Small intestine (tissue), 7 donors: ENCODE results near the gene KRTDAP. TPM values are rescaled to one million over a fixed set of nuclear protein-coding genes. Genes with fewer than 3 reads are reported as not detected.
A peak's percentile ranks its signal among the peaks of the same experiment; 100 is the strongest.

Experiments
- DNase-seq, 2 donors: peaks; one replicate each; pipeline versions ENCODE4 v3.0.0 to v3.0.0-alpha.2; 2013
- FAIRE-seq: peaks from 2 replicates; lab custom pipeline; 2012; peaks lifted over from hg19 to GRCh38; lab: Jason Lieb, UNC
- H3K27ac ChIP-seq, 3 donors: one replicate each; pipeline ENCODE4 v1.5.1; 2013; ENCODE audit warnings: low read length in 2 of 3, mild to moderate bottlenecking in 2 of 3, control low read depth in 1 of 3, inconsistent platforms in 1 of 3, low read depth in 1 of 3, moderate library complexity in 1 of 3
- H3K27me3 ChIP-seq, 3 donors: one replicate each; pipeline ENCODE4 v1.6.1; 2013; ENCODE audit warnings: low read length in 3 of 3, inconsistent platforms in 1 of 3; ENCODE audit not compliant: control insufficient read depth in 3 of 3, insufficient read depth in 3 of 3
- H3K36me3 ChIP-seq, 3 donors: one replicate each; pipeline ENCODE4 v1.6.1; 2013; ENCODE audit warnings: low read length in 3 of 3, inconsistent platforms in 1 of 3, low read depth in 1 of 3, mild to moderate bottlenecking in 1 of 3, moderate library complexity in 1 of 3; ENCODE audit not compliant: control insufficient read depth in 3 of 3, insufficient read depth in 2 of 3
- H3K4me1 ChIP-seq, 3 donors: one replicate each; pipeline ENCODE4 v1.6.1; 2013; ENCODE audit warnings: low read length in 2 of 3, inconsistent platforms in 1 of 3, low read depth in 1 of 3, mild to moderate bottlenecking in 1 of 3, moderate library complexity in 1 of 3; ENCODE audit not compliant: control insufficient read depth in 3 of 3, insufficient read depth in 2 of 3
- H3K4me3 ChIP-seq, 3 donors: one replicate each; pipeline ENCODE4 v1.5.1; 2013; ENCODE audit warnings: low read length in 3 of 3, control low read depth in 1 of 3, inconsistent platforms in 1 of 3, low read depth in 1 of 3, mild to moderate bottlenecking in 1 of 3, moderate library complexity in 1 of 3
- H3K9me3 ChIP-seq, 2 donors: one replicate each; pipeline ENCODE4 v1.6.1; 2013; ENCODE audit warnings: low read depth in 1 of 2, low read length in 1 of 2; ENCODE audit not compliant: control insufficient read depth in 2 of 2, insufficient read depth in 1 of 2
- WGBS, 3 donors: extraction: QIAGEN DNeasy Blood & Tissue Kit; methylation state at CpG; one replicate each; pipeline ENCODE4 v1.1.7; 2013; 5-methylcytosine and 5-hydroxymethylcytosine counted together
- polyA plus RNA-seq, 4 donors: library from polyadenylated mRNA; stranded (reverse) in 3 of 4; unstranded in 1 of 4; fragments of 200-250 nt in 3 of 4; fragments of 120-200 nt in 1 of 4; gene quantifications; one replicate each; pipeline versions ENCODE4 v1.2.1 to v1.2.3, GENCODE V29; 2013
- donor health status: healthy with polysubstance abuse.
- donor health status: control.
- donor health status: control.
- donor health status: Bipolar disorder and iron deficiency.
- donor health status: healthy.

The KRTDAP gene
- polyA plus RNA-seq, 4 donors = 0.37 TPM; not detected in 3

- H3K9me3 ChIP-seq = no peaks in the 10 kb centered on the region
- H3K27me3 ChIP-seq = peaks cover 0 to 37% (median 13%) of the 10 kb centered on the region in 3 donors
- peak overlapping the region in 1 of 3 donors; percentile 52 for H3K4me3 ChIP-seq
- 0 to 3% (median 1%) methylated on average over 37 to 39 of the region's 39 CpGs for WGBS, 3 donors
- no peak for FAIRE-seq
- peak overlapping the region in 2 of 3 donors; percentile 23 to 67 for H3K27ac ChIP-seq
- peak; percentile 66 to 92 for DNase-seq
- H3K4me1 ChIP-seq = peaks cover 0 to 6% (median 0%) of the 10 kb centered on the region in 3 donors
- peaks cover 0 to 9% (median 0%) of the 10 kb centered on the region in 3 donors for H3K36me3 ChIP-seq
Observed at GRCh38 chr19:35509861-35510625, 19.8 kb upstream of the KRTDAP start.

GRCh38 chr19:35509018-35509652, 18.9 kb upstream of the KRTDAP start:
- DNase-seq (peak; percentile 37 to 80), FAIRE-seq (no peak)
- Histone ChIP-seq H3K27ac (peak overlapping the region in 1 of 3 donors; percentile 67), H3K4me1 (peaks cover 0 to 6% (median 0%) of the 10 kb centered on the region in 3 donors), H3K4me3 (peak overlapping the region in 1 of 3 donors; percentile 52), H3K9me3 (no peaks in the 10 kb centered on the region), H3K27me3 (peaks cover 0 to 31% (median 11%) of the 10 kb centered on the region in 3 donors), H3K36me3 (peaks cover 0 to 11% (median 0%) of the 10 kb centered on the region in 3 donors)
- WGBS, 3 donors = 15 to 22% (median 20%) methylated on average over 12 of the region's 12 CpGs

DNA sequence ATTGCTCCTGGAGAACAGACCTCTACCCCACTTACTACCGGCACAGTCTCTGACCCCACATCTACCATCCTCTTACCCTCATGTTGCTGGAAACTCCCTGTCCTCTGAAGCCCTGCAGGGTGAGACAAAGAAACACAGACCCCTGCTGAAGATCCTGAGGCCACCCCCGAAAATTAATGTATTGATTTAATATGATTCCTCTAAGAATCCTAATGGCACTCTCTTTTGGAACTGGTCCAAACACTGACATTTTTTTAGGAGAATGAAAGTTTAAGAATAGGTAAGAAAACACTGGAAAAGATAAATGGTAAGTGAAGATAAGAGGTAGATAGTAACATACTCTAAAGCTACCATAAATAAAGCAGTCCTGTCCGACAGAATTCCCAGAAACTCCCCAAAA, 17.9 kb upstream of the KRTDAP start:
- 83 to 88% (median 85%) methylated on average over 3 of the region's 3 CpGs for WGBS, 3 donors
- H3K4me3 ChIP-seq = no peak overlapping the region
- FAIRE-seq (no peak), DNase-seq (no peak)
- H3K27me3 ChIP-seq = peaks cover 0 to 22% (median 11%) of the 10 kb centered on the region in 3 donors
- peaks cover 0 to 16% (median 0%) of the 10 kb centered on the region in 3 donors for H3K36me3 ChIP-seq
- peaks cover 0 to 6% (median 0%) of the 10 kb centered on the region in 3 donors for H3K4me1 ChIP-seq
- no peak overlapping the region for H3K27ac ChIP-seq
- no peaks in the 10 kb centered on the region for H3K9me3 ChIP-seq

DNA sequence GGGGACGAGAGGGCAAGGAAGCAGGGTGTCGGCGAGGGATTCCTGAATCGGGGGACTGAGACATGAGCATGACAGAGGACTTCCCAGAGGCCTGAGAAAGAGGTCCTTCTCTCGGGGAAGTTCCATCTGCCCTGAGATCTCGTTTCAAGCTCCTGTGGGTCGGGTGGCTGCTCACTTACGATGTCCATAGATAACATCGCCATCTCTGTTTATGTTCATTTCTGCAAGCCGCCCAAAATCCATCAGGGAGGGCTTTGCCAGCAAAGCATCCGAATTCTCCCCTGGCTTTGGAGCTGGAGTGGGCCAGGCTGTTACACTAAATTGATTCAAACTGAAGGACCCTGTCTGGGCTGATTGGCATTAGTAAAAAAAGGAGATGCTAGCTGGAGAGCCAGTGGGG, 17.3 kb upstream of the KRTDAP start:
- no peak for FAIRE-seq

GRCh38 chr19:35506011-35506410, 15.7 kb upstream of the KRTDAP start:
- WGBS, 3 donors = 32 to 68% (median 35%) methylated on average over 7 of the region's 7 CpGs
- DNase-seq = peak in 1 of 2 donors; percentile 32
- no peak overlapping the region for H3K4me3 ChIP-seq
- H3K27ac ChIP-seq = no peak overlapping the region
- peaks cover 0 to 10% (median 7%) of the 10 kb centered on the region in 3 donors for H3K27me3 ChIP-seq
- peaks cover 0 to 6% (median 0%) of the 10 kb centered on the region in 3 donors for H3K4me1 ChIP-seq
- no peak for FAIRE-seq
- no peaks in the 10 kb centered on the region for H3K9me3 ChIP-seq
- H3K36me3 ChIP-seq = peaks cover 0 to 25% (median 0%) of the 10 kb centered on the region in 3 donors

More for the DNA sequence above, 17.3 kb upstream of the KRTDAP start:
- Histone ChIP-seq H3K4me1 (peaks cover 0 to 6% (median 0%) of the 10 kb centered on the region in 3 donors), H3K9me3 (no peaks in the 10 kb centered on the region), H3K4me3 (no peak overlapping the region), H3K36me3 (peaks cover 0 to 19% (median 0%) of the 10 kb centered on the region in 3 donors), H3K27ac (no peak overlapping the region), H3K27me3 (peaks cover 0 to 17% (median 7%) of the 10 kb centered on the region in 3 donors)
- 80 to 89% (median 83%) methylated on average over 11 of the region's 11 CpGs for WGBS, 3 donors
- DNase-seq = no peak

GRCh38 chr19:35502751-35503150, 12.5 kb upstream of the KRTDAP start:
- Histone ChIP-seq H3K27ac (no peak overlapping the region), H3K4me1 (no peaks in the 10 kb centered on the region), H3K9me3 (no peaks in the 10 kb centered on the region), H3K4me3 (no peak overlapping the region), H3K27me3 (no peaks in the 10 kb centered on the region), H3K36me3 (peaks cover 0 to 49% (median 0%) of the 10 kb centered on the region in 3 donors)
- FAIRE-seq = no peak
- 73 to 80% (median 73%) methylated on average over 4 of the region's 4 CpGs for WGBS, 3 donors
- DNase-seq = no peak

- no peaks in the 10 kb centered on the region for H3K9me3 ChIP-seq
- H3K27me3 ChIP-seq = no peaks in the 10 kb centered on the region
- FAIRE-seq = no peak
- H3K36me3 ChIP-seq = peaks cover 0 to 47% (median 0%) of the 10 kb centered on the region in 3 donors
- H3K4me3 ChIP-seq = no peak overlapping the region
- WGBS, 3 donors = 66 to 76% (median 68%) methylated on average over 15 of the region's 15 CpGs
- DNase-seq = no peak
- H3K27ac ChIP-seq = no peak overlapping the region
- no peaks in the 10 kb centered on the region for H3K4me1 ChIP-seq
Observed at GRCh38 chr19:35501684-35502083, 11.4 kb upstream of the KRTDAP start.

GRCh38 chr19:35500611-35501010, 10.3 kb upstream of the KRTDAP start:
- no peak for FAIRE-seq
- 82 to 88% (median 87%) methylated on average over 10 of the region's 10 CpGs for WGBS, 3 donors

More at GRCh38 chr19:35500611-35501010, 10.3 kb upstream of the KRTDAP start:
- Histone ChIP-seq H3K4me1 (no peaks in the 10 kb centered on the region), H3K36me3 (peaks cover 0 to 46% (median 0%) of the 10 kb centered on the region in 3 donors), H3K9me3 (no peaks in the 10 kb centered on the region), H3K4me3 (no peak overlapping the region), H3K27me3 (no peaks in the 10 kb centered on the region), H3K27ac (no peak overlapping the region)
- DNase-seq = no peak
